WTC11 (cell line): ENCODE data around the gene NANOS1. TPM values are rescaled to one million over a fixed set of nuclear protein-coding genes. Genes with fewer than 3 reads are reported as not detected.

ENCODE experiments used
- ATAC-seq: fragments of 200-7000 bp; cut with Tn5 transposase; 2 replicates; pipeline ENCODE4 v1.10.0; 2021; ENCODE audit warnings: mild to moderate bottlenecking, moderate library complexity
- CTCF ChIA-PET: fragments of 300-600 bp; sonication (Branson Sonifier 250); formaldehyde crosslinking; loops from one replicate; lab custom pipeline; 2021; ENCODE audit warnings: antibody characterized with exemption; lab: Charles Lee
- POLR2A ChIA-PET: fragments of 350-600 bp; sonication (Branson Sonifier 250); formaldehyde crosslinking; loops from one replicate; lab custom pipeline; 2021; ENCODE audit warnings: antibody characterized with exemption; lab: Charles Lee
- DNase-seq: peaks from one replicate; pipeline ENCODE4 v3.0.0; 2021; ENCODE audit warnings: low spot score
- H3K27ac Mint-ChIP-seq: 2 replicates; pipeline ENCODE4 v1.8.0; 2021; ENCODE audit warnings: mixed read lengths
- H3K27me3 Mint-ChIP-seq: 2 replicates; pipeline ENCODE4 v1.8.0; 2021; ENCODE audit warnings: low read depth, mild to moderate bottlenecking, moderate library complexity, mixed read lengths
- H3K36me3 Mint-ChIP-seq: 2 replicates; pipeline ENCODE4 v1.8.0; 2021; ENCODE audit warnings: mixed read lengths
- H3K4me1 Mint-ChIP-seq: 2 replicates; pipeline ENCODE4 v1.8.0; 2022; ENCODE audit warnings: mixed read lengths
- H3K4me3 Mint-ChIP-seq: 2 replicates; pipeline ENCODE4 v1.8.0; 2021; ENCODE audit warnings: mild to moderate bottlenecking, moderate library complexity, mixed read lengths
- H3K9me3 Mint-ChIP-seq: 2 replicates; pipeline ENCODE4 v1.8.0; 2021; ENCODE audit warnings: mixed read lengths
- ATF1 ChIP-seq: sonication (generic); formaldehyde crosslinking; IDR thresholded peaks from 2 replicates; pipeline ENCODE4 v1.8.1; 2023; ENCODE audit warnings: mild to moderate bottlenecking, moderate library complexity, missing genetic modification reagents
- CREB1 ChIP-seq: sonication (generic); formaldehyde crosslinking; IDR thresholded peaks from 2 replicates; pipeline ENCODE4 v1.8.0; 2023; ENCODE audit warnings: mild to moderate bottlenecking, missing genetic modification reagents
- CREM ChIP-seq: sonication (generic); formaldehyde crosslinking; IDR thresholded peaks from 2 replicates; pipeline ENCODE4 v1.8.1; 2022; ENCODE audit warnings: mild to moderate bottlenecking, missing genetic modification reagents, moderate library complexity
- ETV6 ChIP-seq: sonication (generic); formaldehyde crosslinking; IDR thresholded peaks from 2 replicates; pipeline ENCODE4 v1.8.1; 2022; ENCODE audit warnings: mild to moderate bottlenecking, missing genetic modification reagents
- FOXJ3 ChIP-seq: sonication (generic); formaldehyde crosslinking; IDR thresholded peaks from 2 replicates; pipeline ENCODE4 v1.9.0; 2021; ENCODE audit warnings: missing genetic modification reagents, mild to moderate bottlenecking, borderline replicate concordance
- FOXK1 ChIP-seq: sonication (generic); formaldehyde crosslinking; IDR thresholded peaks from 2 replicates; pipeline ENCODE4 v1.8.0; 2022; ENCODE audit warnings: mild to moderate bottlenecking, moderate library complexity, missing genetic modification reagents
- GRHL2 ChIP-seq: fragments of 250-450 bp; sonication (Bioruptor Pico); IDR thresholded peaks from 2 replicates; pipeline ENCODE4 v1.8.0; 2022; ENCODE audit warnings: mild to moderate bottlenecking, moderate library complexity; ENCODE audit not compliant: insufficient replicate concordance, severe bottlenecking
- MXD4 ChIP-seq: fragments of 250-450 bp; sonication (Bioruptor Pico); IDR thresholded peaks from 2 replicates; pipeline ENCODE4 v1.8.0; 2021; ENCODE audit warnings: mild to moderate bottlenecking, moderate library complexity, borderline replicate concordance
- MYBL2 ChIP-seq: sonication (generic); formaldehyde crosslinking; IDR thresholded peaks from 2 replicates; pipeline ENCODE4 v1.8.1; 2023; ENCODE audit warnings: mild to moderate bottlenecking, moderate library complexity, missing genetic modification reagents
- NFATC4 ChIP-seq: fragments of 250-450 bp; sonication (Bioruptor Pico); IDR thresholded peaks from 2 replicates; pipeline ENCODE4 v1.9.0; 2021; ENCODE audit warnings: mild to moderate bottlenecking
- NR3C1 ChIP-seq: sonication (generic); formaldehyde crosslinking; conservative IDR thresholded peaks from 2 replicates; pipeline ENCODE4 v1.8.1; 2023; ENCODE audit warnings: low read depth, mild to moderate bottlenecking, missing genetic modification reagents
- OVOL2 ChIP-seq: fragments of 250-450 bp; sonication (Bioruptor Pico); IDR thresholded peaks from 2 replicates; pipeline ENCODE4 v1.9.0; 2021; ENCODE audit warnings: mild to moderate bottlenecking, borderline replicate concordance
- ZNF219 ChIP-seq: sonication (generic); formaldehyde crosslinking; IDR thresholded peaks from 2 replicates; pipeline ENCODE4 v1.8.0; 2023; ENCODE audit warnings: missing genetic modification reagents, mild to moderate bottlenecking, borderline replicate concordance
- ZNF317 ChIP-seq: sonication (generic); formaldehyde crosslinking; IDR thresholded peaks from 2 replicates; pipeline ENCODE4 v1.8.1; 2023; ENCODE audit warnings: low read depth, mild to moderate bottlenecking, moderate library complexity, missing genetic modification reagents, borderline replicate concordance
- total RNA-seq: library from RNA; stranded (reverse); gene quantifications from 3 replicates; pipeline ENCODE4 v1.2.3, GENCODE V29; 2021
- TF ChIP-seq, protein P1 (sequence below): fragments of 250-450 bp; sonication (Bioruptor Pico); IDR thresholded peaks from 2 replicates; pipeline ENCODE4 v1.9.0; 2021; ENCODE audit warnings: mild to moderate bottlenecking
- TF ChIP-seq, protein P2 (sequence below): sonication (generic); formaldehyde crosslinking; IDR thresholded peaks from 2 replicates; pipeline ENCODE4 v1.8.0; 2022; ENCODE audit warnings: mild to moderate bottlenecking, missing genetic modification reagents
- TF ChIP-seq, protein P3 (sequence below): sonication (generic); formaldehyde crosslinking; IDR thresholded peaks from 2 replicates; pipeline ENCODE4 v1.8.0; 2022; ENCODE audit warnings: missing genetic modification reagents
- TF ChIP-seq, protein P4 (sequence below): fragments of 250-450 bp; sonication (Bioruptor Pico); conservative IDR thresholded peaks from 2 replicates; pipeline ENCODE4 v1.9.0; 2021; ENCODE audit warnings: mild to moderate bottlenecking
- TF ChIP-seq, protein P5 (sequence below): sonication (generic); formaldehyde crosslinking; IDR thresholded peaks from 2 replicates; pipeline ENCODE4 v1.8.1; 2022; ENCODE audit warnings: missing genetic modification reagents, borderline replicate concordance
- TF ChIP-seq, protein P6 (sequence below): sonication (generic); formaldehyde crosslinking; conservative IDR thresholded peaks from 2 replicates; pipeline ENCODE4 v1.8.1; 2022; ENCODE audit warnings: mild to moderate bottlenecking, missing genetic modification reagents

The NANOS1 gene
- total RNA-seq, 1 experiment from 2014 or later: 2.9 TPM

DNA sequence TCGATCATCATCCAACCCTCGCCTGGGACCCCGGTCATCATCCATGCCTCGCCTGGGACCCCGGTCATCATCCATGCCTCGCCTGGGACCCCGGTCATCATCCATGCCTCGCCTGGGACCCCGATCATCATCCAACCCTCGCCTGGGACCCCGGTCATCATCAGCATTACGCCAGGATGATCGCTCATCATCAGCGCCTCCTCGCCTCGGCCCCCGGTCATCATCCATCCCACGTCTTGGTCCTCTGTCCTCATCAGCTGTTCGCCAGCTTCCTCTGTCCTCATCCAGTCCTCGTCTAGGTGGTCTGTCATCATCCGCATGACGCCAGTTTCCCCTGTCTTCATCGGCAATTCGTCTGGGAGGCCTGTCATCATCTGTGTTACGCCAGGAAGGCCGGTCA lies 12.7 kb downstream of the NANOS1 start (continued):
- TF ChIP-seq, protein P1, sequence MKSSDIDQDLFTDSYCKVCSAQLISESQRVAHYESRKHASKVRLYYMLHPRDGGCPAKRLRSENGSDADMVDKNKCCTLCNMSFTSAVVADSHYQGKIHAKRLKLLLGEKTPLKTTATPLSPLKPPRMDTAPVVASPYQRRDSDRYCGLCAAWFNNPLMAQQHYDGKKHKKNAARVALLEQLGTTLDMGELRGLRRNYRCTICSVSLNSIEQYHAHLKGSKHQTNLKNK (CRISPR knock-in tag): no peak
- TF ChIP-seq CREB1 (CRISPR knock-in tag) (no peak), NR3C1 (no peak)

DNA sequence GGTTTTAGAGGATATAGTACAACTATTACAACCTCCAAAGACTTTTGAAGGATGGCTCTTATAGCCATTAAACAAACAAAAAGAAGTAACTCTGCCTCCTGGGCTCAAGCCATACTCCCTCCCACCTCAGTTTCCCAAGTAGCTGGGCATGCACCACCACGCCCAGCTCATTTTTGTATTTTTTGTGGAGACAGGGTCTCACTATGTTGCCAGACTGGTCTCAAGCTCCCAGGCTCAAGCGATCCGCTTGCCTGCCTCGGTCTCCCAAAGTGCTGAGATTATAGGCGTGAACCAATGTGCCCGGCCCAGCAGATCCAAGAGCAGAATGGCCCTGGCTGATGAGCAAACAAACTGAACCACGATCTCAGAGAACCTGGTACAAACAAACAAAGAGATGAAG lies 16.0 kb downstream of the NANOS1 start:
- no peaks in the 10 kb centered on the region for H3K27me3 Mint-ChIP-seq
- TF ChIP-seq CREM (no peak), MXD4 (CRISPR knock-in tag) (no peak), ZNF219 (CRISPR knock-in tag) (no peak), FOXJ3 (CRISPR knock-in tag) (no peak), ETV6 (CRISPR knock-in tag) (no peak), ATF1 (CRISPR knock-in tag) (no peak)
- ATAC-seq (no peak), DNase-seq (no peak)
- ChIA-PET CTCF (interaction anchor here (1.1 kb wide), 1 partner anchor 8 kb away, joined by 3 read pairs; no protein-coding TSS in a partner anchor), POLR2A (no interaction called here)
- peaks cover 93% of the 10 kb centered on the region for H3K36me3 Mint-ChIP-seq
- peak overlapping the region; percentile 39 for H3K27ac Mint-ChIP-seq
- H3K4me1 Mint-ChIP-seq: no peaks in the 10 kb centered on the region
- H3K4me3 Mint-ChIP-seq: no peak overlapping the region
- no peaks in the 10 kb centered on the region for H3K9me3 Mint-ChIP-seq

DNA sequence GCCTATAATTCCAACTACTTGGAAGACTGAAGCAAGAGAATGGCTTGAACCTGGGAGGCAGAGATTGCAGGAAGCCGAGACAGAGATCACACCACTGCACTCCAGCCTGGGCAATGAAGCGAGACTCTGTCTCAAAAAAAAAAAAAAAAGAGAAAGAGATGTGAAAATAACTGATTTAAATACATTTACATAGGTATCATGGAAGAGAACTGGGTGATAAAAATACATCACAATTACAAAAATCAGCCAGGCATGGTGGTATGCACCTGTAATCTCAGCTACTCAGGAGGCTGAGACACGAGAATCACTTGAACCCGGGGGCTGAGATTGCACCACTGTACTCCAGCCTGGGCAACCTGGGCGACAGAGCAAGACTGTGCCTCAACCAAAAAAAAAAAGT lies 19.8 kb downstream of the NANOS1 start:
- no peaks in the 10 kb centered on the region for H3K4me1 Mint-ChIP-seq
- ATAC-seq: no peak
- H3K4me3 Mint-ChIP-seq: no peak overlapping the region
- POLR2A ChIA-PET: no interaction called here
- CTCF ChIA-PET: no interaction called here
- no peak for DNase-seq
- H3K36me3 Mint-ChIP-seq: peaks cover 96% of the 10 kb centered on the region
- H3K9me3 Mint-ChIP-seq: no peaks in the 10 kb centered on the region
- H3K27ac Mint-ChIP-seq: no peak overlapping the region
- H3K27me3 Mint-ChIP-seq: no peaks in the 10 kb centered on the region
- TF ChIP-seq, protein P2, sequence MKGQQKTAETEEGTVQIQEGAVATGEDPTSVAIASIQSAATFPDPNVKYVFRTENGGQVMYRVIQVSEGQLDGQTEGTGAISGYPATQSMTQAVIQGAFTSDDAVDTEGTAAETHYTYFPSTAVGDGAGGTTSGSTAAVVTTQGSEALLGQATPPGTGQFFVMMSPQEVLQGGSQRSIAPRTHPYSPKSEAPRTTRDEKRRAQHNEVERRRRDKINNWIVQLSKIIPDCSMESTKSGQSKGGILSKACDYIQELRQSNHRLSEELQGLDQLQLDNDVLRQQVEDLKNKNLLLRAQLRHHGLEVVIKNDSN (CRISPR knock-in tag): no peak
- TF ChIP-seq, protein P3, sequence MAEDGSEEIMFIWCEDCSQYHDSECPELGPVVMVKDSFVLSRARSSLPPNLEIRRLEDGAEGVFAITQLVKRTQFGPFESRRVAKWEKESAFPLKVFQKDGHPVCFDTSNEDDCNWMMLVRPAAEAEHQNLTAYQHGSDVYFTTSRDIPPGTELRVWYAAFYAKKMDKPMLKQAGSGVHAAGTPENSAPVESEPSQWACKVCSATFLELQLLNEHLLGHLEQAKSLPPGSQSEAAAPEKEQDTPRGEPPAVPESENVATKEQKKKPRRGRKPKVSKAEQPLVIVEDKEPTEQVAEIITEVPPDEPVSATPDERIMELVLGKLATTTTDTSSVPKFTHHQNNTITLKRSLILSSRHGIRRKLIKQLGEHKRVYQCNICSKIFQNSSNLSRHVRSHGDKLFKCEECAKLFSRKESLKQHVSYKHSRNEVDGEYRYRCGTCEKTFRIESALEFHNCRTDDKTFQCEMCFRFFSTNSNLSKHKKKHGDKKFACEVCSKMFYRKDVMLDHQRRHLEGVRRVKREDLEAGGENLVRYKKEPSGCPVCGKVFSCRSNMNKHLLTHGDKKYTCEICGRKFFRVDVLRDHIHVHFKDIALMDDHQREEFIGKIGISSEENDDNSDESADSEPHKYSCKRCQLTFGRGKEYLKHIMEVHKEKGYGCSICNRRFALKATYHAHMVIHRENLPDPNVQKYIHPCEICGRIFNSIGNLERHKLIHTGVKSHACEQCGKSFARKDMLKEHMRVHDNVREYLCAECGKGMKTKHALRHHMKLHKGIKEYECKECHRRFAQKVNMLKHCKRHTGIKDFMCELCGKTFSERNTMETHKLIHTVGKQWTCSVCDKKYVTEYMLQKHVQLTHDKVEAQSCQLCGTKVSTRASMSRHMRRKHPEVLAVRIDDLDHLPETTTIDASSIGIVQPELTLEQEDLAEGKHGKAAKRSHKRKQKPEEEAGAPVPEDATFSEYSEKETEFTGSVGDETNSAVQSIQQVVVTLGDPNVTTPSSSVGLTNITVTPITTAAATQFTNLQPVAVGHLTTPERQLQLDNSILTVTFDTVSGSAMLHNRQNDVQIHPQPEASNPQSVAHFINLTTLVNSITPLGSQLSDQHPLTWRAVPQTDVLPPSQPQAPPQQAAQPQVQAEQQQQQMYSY (CRISPR knock-in tag): no peak
- TF ChIP-seq FOXJ3 (CRISPR knock-in tag) (no peak), ETV6 (CRISPR knock-in tag) (no peak), CREB1 (CRISPR knock-in tag) (no peak)
- TF ChIP-seq, protein P4, sequence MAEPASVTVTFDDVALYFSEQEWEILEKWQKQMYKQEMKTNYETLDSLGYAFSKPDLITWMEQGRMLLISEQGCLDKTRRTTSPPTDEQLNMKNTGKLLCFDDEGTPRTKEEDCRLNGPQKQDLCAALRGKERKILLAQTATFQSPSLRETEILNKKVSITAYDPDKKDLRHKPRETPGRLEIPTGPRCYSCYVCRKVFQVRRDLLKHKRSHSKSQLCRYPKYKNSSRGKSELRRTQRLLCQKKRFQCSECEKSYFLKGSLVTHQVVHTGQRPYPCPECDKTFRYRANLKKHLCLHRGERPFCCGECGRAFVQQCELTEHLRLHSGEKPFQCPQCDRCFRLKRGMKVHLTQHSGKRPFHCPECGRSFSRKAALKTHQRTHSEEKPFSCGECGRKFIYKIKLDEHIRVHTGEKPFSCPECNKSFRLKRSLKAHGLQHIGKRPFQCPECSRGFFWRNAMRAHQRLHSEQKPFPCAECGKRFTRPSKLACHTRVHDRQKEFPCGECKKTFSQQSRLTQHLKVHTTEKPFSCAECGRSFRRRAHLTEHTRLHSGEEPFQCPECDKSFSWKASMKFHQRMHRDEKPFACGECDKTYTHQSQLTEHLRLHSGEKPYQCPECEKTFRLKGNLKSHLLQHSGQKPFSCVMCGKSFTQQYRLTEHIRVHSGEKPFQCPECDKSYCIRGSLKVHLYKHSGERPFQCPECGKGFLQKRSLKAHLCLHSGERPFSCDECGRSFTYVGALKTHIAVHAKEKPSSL: no peak

DNA sequence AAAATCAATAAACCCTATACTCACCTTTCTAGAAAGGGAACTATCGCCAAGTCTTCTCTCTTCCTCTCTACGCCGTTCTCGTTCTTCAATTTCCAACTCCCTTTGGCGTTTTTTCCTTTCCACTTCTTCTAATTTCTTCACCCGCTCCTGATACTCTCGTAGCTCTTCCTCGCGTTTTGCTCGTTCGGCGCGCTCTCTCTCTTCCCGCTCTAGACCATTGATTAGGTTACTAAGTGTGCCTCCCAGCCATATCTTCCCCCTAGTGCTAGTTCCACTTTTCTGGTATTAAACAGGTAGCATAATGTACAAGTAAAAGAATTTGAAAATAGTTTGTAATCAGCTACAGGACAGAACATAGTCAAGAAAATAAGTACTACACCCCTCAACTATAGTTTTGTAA lies 20.3 kb downstream of the NANOS1 start:
- no peak for ATAC-seq
- ChIA-PET POLR2A (no interaction called here), CTCF (no interaction called here)
- Mint-ChIP-seq H3K27me3 (no peaks in the 10 kb centered on the region), H3K36me3 (peaks cover 96% of the 10 kb centered on the region), H3K4me3 (no peak overlapping the region), H3K9me3 (no peaks in the 10 kb centered on the region), H3K4me1 (no peaks in the 10 kb centered on the region), H3K27ac (peak overlapping the region; percentile 24; the same call in 1 of the 2 replicates)
- DNase-seq: no peak
- TF ChIP-seq, protein P5, sequence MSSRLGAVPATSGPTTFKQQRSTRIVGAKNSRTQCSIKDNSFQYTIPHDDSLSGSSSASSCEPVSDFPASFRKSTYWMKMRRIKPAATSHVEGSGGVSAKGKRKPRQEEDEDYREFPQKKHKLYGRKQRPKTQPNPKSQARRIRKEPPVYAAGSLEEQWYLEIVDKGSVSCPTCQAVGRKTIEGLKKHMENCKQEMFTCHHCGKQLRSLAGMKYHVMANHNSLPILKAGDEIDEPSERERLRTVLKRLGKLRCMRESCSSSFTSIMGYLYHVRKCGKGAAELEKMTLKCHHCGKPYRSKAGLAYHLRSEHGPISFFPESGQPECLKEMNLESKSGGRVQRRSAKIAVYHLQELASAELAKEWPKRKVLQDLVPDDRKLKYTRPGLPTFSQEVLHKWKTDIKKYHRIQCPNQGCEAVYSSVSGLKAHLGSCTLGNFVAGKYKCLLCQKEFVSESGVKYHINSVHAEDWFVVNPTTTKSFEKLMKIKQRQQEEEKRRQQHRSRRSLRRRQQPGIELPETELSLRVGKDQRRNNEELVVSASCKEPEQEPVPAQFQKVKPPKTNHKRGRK (CRISPR knock-in tag): no peak
- TF ChIP-seq GRHL2 (no peak), MXD4 (CRISPR knock-in tag) (no peak), OVOL2 (CRISPR knock-in tag) (no peak), NFATC4 (CRISPR knock-in tag) (no peak), ATF1 (CRISPR knock-in tag) (no peak), ZNF317 (CRISPR knock-in tag) (no peak), FOXK1 (no peak), MYBL2 (no peak)
- TF ChIP-seq, protein P6, sequence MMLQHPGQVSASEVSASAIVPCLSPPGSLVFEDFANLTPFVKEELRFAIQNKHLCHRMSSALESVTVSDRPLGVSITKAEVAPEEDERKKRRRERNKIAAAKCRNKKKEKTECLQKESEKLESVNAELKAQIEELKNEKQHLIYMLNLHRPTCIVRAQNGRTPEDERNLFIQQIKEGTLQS (CRISPR knock-in tag): no peak
